H1 (cell line): ENCODE data around the gene MPPED2. TPM values are rescaled to one million over a fixed set of nuclear protein-coding genes. Genes with fewer than 3 reads are reported as not detected.

Source experiments
- CTCF ChIA-PET: fragments of 300-600 bp; sonication (Branson Sonifier 250); formaldehyde crosslinking; loops from one replicate; lab custom pipeline; 2021; ENCODE audit not compliant: partially characterized antibody; lab: Charles Lee
- POLR2A ChIA-PET: fragments of 300-600 bp; sonication (Branson Sonifier 250); formaldehyde crosslinking; loops from one replicate; lab custom pipeline; 2021; ENCODE audit warnings: inconsistent platforms; ENCODE audit not compliant: partially characterized antibody; lab: Charles Lee
- DNase-seq, 2 experiments: peaks; one replicate each; pipeline versions ENCODE4 v3.0.0 to v3.0.0-alpha.2; 2010 to 2022; ENCODE audit warnings: low spot score in 2 of 2, low read depth in 1 of 2, mixed read lengths in 1 of 2
- FAIRE-seq: peaks from 2 replicates; lab custom pipeline; 2011; peaks lifted over from hg19 to GRCh38; lab: Jason Lieb, UNC
- H2AFZ ChIP-seq: 2 replicates; pipeline ENCODE4 v1.8.1; 2012; ENCODE audit warnings: low read length, inconsistent platforms
- H2AK5ac ChIP-seq: 2 replicates; pipeline ENCODE4 v1.6.1; 2013; ENCODE audit warnings: low read depth, low read length
- H2BK120ac ChIP-seq: replicated peaks from 2 replicates; pipeline ENCODE3; 2013; ENCODE audit warnings: low read depth, low read length, inconsistent platforms
- H2BK12ac ChIP-seq: 2 replicates; pipeline ENCODE4 v1.6.1; 2013; ENCODE audit warnings: low read depth, low read length
- H2BK15ac ChIP-seq: 2 replicates; pipeline ENCODE4 v1.6.1; 2013; ENCODE audit warnings: low read length
- H2BK20ac ChIP-seq: 2 replicates; pipeline ENCODE4 v1.6.1; 2013; ENCODE audit warnings: low read length
- H2BK5ac ChIP-seq: 2 replicates; pipeline ENCODE4 v1.6.1; 2013; ENCODE audit warnings: low read depth, low read length
- H3K14ac ChIP-seq: 2 replicates; pipeline ENCODE4 v1.6.1; 2013; ENCODE audit warnings: inconsistent platforms; ENCODE audit not compliant: insufficient read length
- H3K18ac ChIP-seq: 2 replicates; pipeline ENCODE4 v1.6.1; 2013; ENCODE audit warnings: low read length; ENCODE audit errors: extremely low read depth
- H3K23ac ChIP-seq: 2 replicates; pipeline ENCODE4 v1.6.1; 2013; ENCODE audit warnings: inconsistent platforms; ENCODE audit not compliant: insufficient read length
- H3K23me2 ChIP-seq: 2 replicates; pipeline ENCODE4 v1.6.1; 2013; ENCODE audit warnings: low read depth, low read length
- H3K27ac ChIP-seq: 2 replicates; pipeline ENCODE4 v1.6.1; 2011; ENCODE audit warnings: low read depth, low read length, inconsistent platforms
- H3K27me3 ChIP-seq, 4 experiments: replicated peaks in 1 of 4; 1 replicate in 1 of 4; 2 replicates in 3 of 4; pipeline versions ENCODE4 v1.6.1 to v1.8.1; 2011 to 2013; ENCODE audit warnings: low read length in 3 of 4, mild to moderate bottlenecking in 3 of 4, inconsistent platforms in 2 of 4, mixed read lengths in 2 of 4, moderate library complexity in 1 of 4; ENCODE audit not compliant: control insufficient read depth in 3 of 4, insufficient read depth in 3 of 4; ENCODE audit errors: extremely low read depth in 1 of 4
- H3K36me3 ChIP-seq, 4 experiments: 2 replicates each; pipeline versions ENCODE4 v1.6.1 to v1.8.1; 2011 to 2013; ENCODE audit warnings: mild to moderate bottlenecking in 4 of 4, low read length in 3 of 4, moderate library complexity in 2 of 4, control low read depth in 1 of 4, inconsistent platforms in 1 of 4; ENCODE audit not compliant: insufficient read depth in 4 of 4, control insufficient read depth in 2 of 4
- H3K4ac ChIP-seq: replicated peaks from 2 replicates; pipeline ENCODE3; 2013; ENCODE audit warnings: low read length, low read depth, mixed read lengths, inconsistent platforms; ENCODE audit not compliant: insufficient read length
- H3K4me1 ChIP-seq, 4 experiments: replicated peaks in 1 of 4; 1 replicate in 1 of 4; 2 replicates in 3 of 4; pipeline versions ENCODE4 v1.6.1 to v1.8.1; 2011 to 2013; ENCODE audit warnings: low read length in 3 of 4, inconsistent platforms in 2 of 4, mixed read lengths in 1 of 4; ENCODE audit not compliant: insufficient read depth in 4 of 4, control insufficient read depth in 3 of 4
- H3K4me2 ChIP-seq, 2 experiments: 2 replicates each; pipeline versions ENCODE4 v1.6.1 to v1.8.1; 2011 to 2013; ENCODE audit warnings: low read depth in 2 of 2, low read length in 2 of 2, control low read depth in 1 of 2, inconsistent platforms in 1 of 2, mild to moderate bottlenecking in 1 of 2; ENCODE audit not compliant: insufficient read depth in 1 of 2
- H3K4me3 ChIP-seq, 4 experiments: fragments of 200-600, 300-600 bp in 1 of 4; sonication (generic), shearing (Covaris generic), sonication (Bioruptor Twin) in 1 of 4; 2 replicates each; pipeline versions ENCODE4 v1.5.1 to v1.8.1; 2011 to 2016; ENCODE audit warnings: low read length in 4 of 4, low read depth in 3 of 4, control low read depth in 2 of 4, inconsistent platforms in 2 of 4, mild to moderate bottlenecking in 2 of 4, mixed read lengths in 1 of 4, moderate library complexity in 1 of 4; ENCODE audit not compliant: insufficient read depth in 2 of 4; ENCODE audit errors: extremely low read depth in 1 of 4
- H3K56ac ChIP-seq: replicated peaks from 2 replicates; pipeline ENCODE3; 2013; ENCODE audit warnings: low read depth, mild to moderate bottlenecking, mixed read lengths, low read length, inconsistent platforms; ENCODE audit not compliant: insufficient read length
- H3K79me1 ChIP-seq: 2 replicates; pipeline ENCODE4 v1.6.1; 2013; ENCODE audit warnings: low read depth, low read length, control low read depth
- H3K79me2 ChIP-seq, 2 experiments: 2 replicates each; pipeline versions ENCODE4 v1.6.1 to v1.8.1; 2012 to 2013; ENCODE audit warnings: low read length in 2 of 2, mild to moderate bottlenecking in 2 of 2, inconsistent platforms in 1 of 2; ENCODE audit not compliant: insufficient read depth in 2 of 2, control insufficient read depth in 1 of 2
- H3K9ac ChIP-seq, 4 experiments: replicated peaks in 1 of 4; 1 replicate in 1 of 4; 2 replicates in 3 of 4; pipeline versions ENCODE4 v1.6.1 to v1.8.1; 2011 to 2013; ENCODE audit warnings: low read depth in 3 of 4, low read length in 3 of 4, control low read depth in 2 of 4, mild to moderate bottlenecking in 2 of 4, moderate library complexity in 2 of 4, inconsistent platforms in 1 of 4; ENCODE audit errors: extremely low read depth in 1 of 4
- H3K9me3 ChIP-seq, 2 experiments: 2 replicates each; pipeline versions ENCODE4 v1.6.1 to v1.8.1; 2012 to 2013; ENCODE audit warnings: mild to moderate bottlenecking in 2 of 2, moderate library complexity in 2 of 2, control low read depth in 1 of 2, inconsistent platforms in 1 of 2, low read depth in 1 of 2, low read length in 1 of 2, mixed read lengths in 1 of 2; ENCODE audit not compliant: insufficient read depth in 2 of 2
- H4K20me1 ChIP-seq, 2 experiments: replicated peaks in 1 of 2; 2 replicates each; pipeline versions ENCODE3 to v1.8.1; 2011 to 2013; ENCODE audit warnings: inconsistent platforms in 2 of 2, low read length in 2 of 2, mild to moderate bottlenecking in 1 of 2; ENCODE audit not compliant: insufficient read depth in 2 of 2, control insufficient read depth in 1 of 2
- H4K5ac ChIP-seq: 2 replicates; pipeline ENCODE4 v1.6.1; 2013; ENCODE audit warnings: low read length, low read depth, mixed read lengths, inconsistent platforms; ENCODE audit not compliant: insufficient read length
- H4K8ac ChIP-seq: 2 replicates; pipeline ENCODE4 v1.8.0; 2013; ENCODE audit warnings: mild to moderate bottlenecking, moderate library complexity, low read length, inconsistent platforms; ENCODE audit not compliant: insufficient read depth; ENCODE audit errors: extremely low read depth
- H4K91ac ChIP-seq: replicated peaks from 2 replicates; pipeline ENCODE3; 2013; ENCODE audit warnings: low read length, mixed read lengths, inconsistent platforms; ENCODE audit not compliant: insufficient read length
- ATF2 ChIP-seq: IDR thresholded peaks from 2 replicates; pipeline ENCODE4 v1.6.1; 2012; ENCODE audit warnings: low read length, inconsistent platforms
- BRCA1 ChIP-seq: IDR thresholded peaks from 2 replicates; pipeline ENCODE4 v1.6.1; 2012; ENCODE audit warnings: low read depth, low read length, improper control_type of control experiment
- E2F6 ChIP-seq: IDR thresholded peaks from 2 replicates; pipeline ENCODE4 v1.6.1; 2012; ENCODE audit warnings: inconsistent platforms
- GTF2F1 ChIP-seq: IDR thresholded peaks from 2 replicates; pipeline ENCODE4 v1.6.1; 2012; ENCODE audit warnings: low read depth, low read length, improper control_type of control experiment, borderline replicate concordance
- MAFK ChIP-seq: IDR thresholded peaks from 2 replicates; pipeline ENCODE4 v1.6.1; 2012; ENCODE audit warnings: low read depth, mild to moderate bottlenecking, improper control_type of control experiment, low read length
- NANOG ChIP-seq: IDR thresholded peaks from 2 replicates; pipeline ENCODE4 v1.6.1; 2011; ENCODE audit warnings: low read length, low read depth, mild to moderate bottlenecking, inconsistent platforms; ENCODE audit not compliant: insufficient read depth, poor library complexity, severe bottlenecking
- NRF1 ChIP-seq: IDR thresholded peaks from 2 replicates; pipeline ENCODE4 v1.6.1; 2011; ENCODE audit warnings: mild to moderate bottlenecking, low read depth, low read length, improper control_type of control experiment
- POLR2AphosphoS5 ChIP-seq: IDR thresholded peaks from 2 replicates; pipeline ENCODE4 v1.6.1; 2011; ENCODE audit warnings: low read depth, low read length
- SIN3A ChIP-seq, 2 experiments: IDR thresholded peaks in 1 of 2; conservative IDR thresholded peaks in 1 of 2; 2 replicates each; pipeline ENCODE4 v1.6.1; 2011 to 2012; ENCODE audit warnings: low read length in 2 of 2, improper control_type of control experiment in 1 of 2, low read depth in 1 of 2, mild to moderate bottlenecking in 1 of 2
- SUZ12 ChIP-seq: fragments of 200-600 bp; sonication (generic); IDR thresholded peaks from 2 replicates; pipeline ENCODE4 v1.6.1; 2012; ENCODE audit warnings: mild to moderate bottlenecking, inconsistent platforms, low read length, moderate library complexity, mixed read lengths
- TAF7 ChIP-seq: optimal IDR thresholded peaks from 2 replicates; pipeline ENCODE3; 2011; ENCODE audit warnings: low read depth, mild to moderate bottlenecking, inconsistent platforms, low read length, moderate library complexity, borderline replicate concordance
- WGBS, 2 experiments: shearing (Covaris generic) in 1 of 2; methylation state at CpG; one replicate each; pipeline versions ENCODE4 v1.1.6 to v1.1.7; 2013 to 2015; ENCODE audit warnings: low lambda C conversion rate in 2 of 2, mixed read lengths in 2 of 2, inconsistent platforms in 1 of 2, low coverage in 1 of 2, missing lambda C conversion rate in 1 of 2; ENCODE audit not compliant: insufficient replicate concordance in 2 of 2, insufficient coverage in 1 of 2, insufficient read length in 1 of 2; ENCODE audit errors: extremely low coverage in 1 of 2, missing lambda C conversion rate in 1 of 2; 5-methylcytosine and 5-hydroxymethylcytosine counted together
- polyA plus RNA-seq, 7 experiments: library from polyadenylated mRNA; depleted of rRNA in 3 of 7; stranded (reverse) in 5 of 7; unstranded in 2 of 7; fragments of >200 nt in 5 of 7; fragments of 200-250 nt in 2 of 7; gene quantifications; 1 replicate in 5 of 7; 2 replicates in 1 of 7; 4 replicates in 1 of 7; pipeline versions ENCODE4 v1.2.1 to v1.2.3, GENCODE V29; 2011 to 2013; ENCODE audit warnings: missing spikeins in 2 of 7, mixed read lengths in 2 of 7
- total RNA-seq: library from RNA; stranded (reverse); fragmentation: NEBNext Ultra II Directional; extraction: Animal tissue kit (Norgen Biotek cat#: 25700); gene quantifications from 2 replicates; pipeline ENCODE4 v1.2.1, GENCODE V29; 2021

The MPPED2 gene
- total and polyA plus RNA-seq, 2 of the 8 experiments (the other 6 are each of a cell fraction or from before 2014, with no cell fraction given), result 1.3 to 3.5 TPM

- Histone ChIP-seq H2BK20ac (no peak overlapping the region), H2AFZ (no peak overlapping the region), H4K5ac (no peak overlapping the region), H3K79me2 (no peaks in the 10 kb centered on the region), H2AK5ac (no peak overlapping the region), H3K4ac (no peak overlapping the region), H3K4me3 (no peak overlapping the region), H3K27me3 (no peaks in the 10 kb centered on the region), H4K20me1 (no peaks in the 10 kb centered on the region), H3K9me3 (no peaks in the 10 kb centered on the region), H2BK5ac (no peak overlapping the region), H3K9ac (no peak overlapping the region), H2BK15ac (no peak overlapping the region), H4K8ac (no peak overlapping the region), H3K23ac (no peak overlapping the region), H3K4me1 (peaks cover 4 to 20% (median 14%) of the 10 kb centered on the region in 4 experiments; a peak in 5 of 7 replicates), H3K27ac (no peak overlapping the region), H3K23me2 (no peaks in the 10 kb centered on the region), H2BK12ac (no peak overlapping the region), H3K14ac (no peak overlapping the region), H3K18ac (no peak overlapping the region), H3K36me3 (no peaks in the 10 kb centered on the region), H2BK120ac (no peak overlapping the region), H3K4me2 (no peak overlapping the region), H4K91ac (no peak overlapping the region), H3K79me1 (no peaks in the 10 kb centered on the region), H3K56ac (no peak overlapping the region)
- DNase-seq, result no peak
- no peak for FAIRE-seq
- WGBS, 2 experiments, result 49% methylated on average over 5 of the region's 5 CpGs; no CpG with 5 or more reads in 1 of the 2 experiments
- POLR2A ChIA-PET, result interaction anchor here (0.6 kb wide), 1 partner anchor 77 kb away, joined by 3 read pairs; no protein-coding TSS in a partner anchor
- CTCF ChIA-PET, result interaction anchor here (1.4 kb wide), 1 partner anchor 98 kb away, joined by 3 read pairs; no protein-coding TSS in a partner anchor
- TF ChIP-seq SIN3A (conservative IDR thresholded peaks at IDR 0.05 in 1 of 2, IDR thresholded peaks at IDR 0.05 in 1 of 2; ENCODE audit: low read depth in 1 of 2, low read length in 2 of 2) (no peak), NANOG (no peak), NRF1 (no peak), TAF7 (no peak), BRCA1 (no peak), SUZ12 (no peak), GTF2F1 (no peak), MAFK (no peak), E2F6 (no peak), ATF2 (no peak), POLR2AphosphoS5 (no peak)
Measured at GRCh38 chr11:30481330-30481729, 104.8 kb downstream of the MPPED2 start.
